Body of pancreas (tissue), 4 donors: ENCODE results near the gene ZNF581.

Source experiments
- CTCF ChIP-seq, 7 experiments: fragments of 450-650 bp in 4 of 7; fragments of 200-600 bp in 3 of 7; sonication (generic) in 3 of 7; IDR thresholded peaks; one replicate each; pipeline ENCODE4 v1.5.1; 2016 to 2019; ENCODE audit warnings: antibody characterized with exemption in 7 of 7
- POLR2A ChIP-seq, 3 donors: fragments of 450-650 bp; IDR thresholded peaks; one replicate each; pipeline ENCODE4 v1.6.1; 2016; ENCODE audit warnings: antibody characterized with exemption in 3 of 3, mild to moderate bottlenecking in 2 of 3

- TF ChIP-seq CTCF (IDR thresholded peaks at IDR 0.05): no peak
- TF ChIP-seq POLR2A (IDR thresholded peaks at IDR 0.05): no peak
These were observed 3.7 kb downstream of the ZNF581 start for GRCh38 chr19:55646889-55647731.
